ENCODE data around the gene H1-8. TPM values are rescaled to one million over a fixed set of nuclear protein-coding genes. Genes with fewer than 3 reads are reported as not detected.

H1-8 gene
- polyA plus RNA-seq, 1 experiment, result not detected

- Histone ChIP-seq H3K27me3 (ENCODE audit: control insufficient read depth, insufficient read depth, low read length) (no peaks in the 10 kb centered on the region), H3K4me3 (ENCODE audit: low read depth, low read length) (no peak overlapping the region), H3K36me3 (ENCODE audit: control insufficient read depth, insufficient read depth, low read length) (peaks cover 1% of the 10 kb centered on the region; the same call in 1 of the 2 replicates)
- CTCF ChIA-PET, result no interaction called here
- no peak for DNase-seq (ENCODE audit: low read depth)
- POLR2A ChIA-PET, result no interaction called here
- TF ChIP-seq, protein P1, sequence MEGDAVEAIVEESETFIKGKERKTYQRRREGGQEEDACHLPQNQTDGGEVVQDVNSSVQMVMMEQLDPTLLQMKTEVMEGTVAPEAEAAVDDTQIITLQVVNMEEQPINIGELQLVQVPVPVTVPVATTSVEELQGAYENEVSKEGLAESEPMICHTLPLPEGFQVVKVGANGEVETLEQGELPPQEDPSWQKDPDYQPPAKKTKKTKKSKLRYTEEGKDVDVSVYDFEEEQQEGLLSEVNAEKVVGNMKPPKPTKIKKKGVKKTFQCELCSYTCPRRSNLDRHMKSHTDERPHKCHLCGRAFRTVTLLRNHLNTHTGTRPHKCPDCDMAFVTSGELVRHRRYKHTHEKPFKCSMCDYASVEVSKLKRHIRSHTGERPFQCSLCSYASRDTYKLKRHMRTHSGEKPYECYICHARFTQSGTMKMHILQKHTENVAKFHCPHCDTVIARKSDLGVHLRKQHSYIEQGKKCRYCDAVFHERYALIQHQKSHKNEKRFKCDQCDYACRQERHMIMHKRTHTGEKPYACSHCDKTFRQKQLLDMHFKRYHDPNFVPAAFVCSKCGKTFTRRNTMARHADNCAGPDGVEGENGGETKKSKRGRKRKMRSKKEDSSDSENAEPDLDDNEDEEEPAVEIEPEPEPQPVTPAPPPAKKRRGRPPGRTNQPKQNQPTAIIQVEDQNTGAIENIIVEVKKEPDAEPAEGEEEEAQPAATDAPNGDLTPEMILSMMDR (IDR thresholded peaks at IDR 0.05; ENCODE audit: insufficient read depth, low read depth, low read length), result no peak
Measured at GRCh38 chr3:129518581-129518980, 24.4 kb upstream of the H1-8 start.

DNA sequence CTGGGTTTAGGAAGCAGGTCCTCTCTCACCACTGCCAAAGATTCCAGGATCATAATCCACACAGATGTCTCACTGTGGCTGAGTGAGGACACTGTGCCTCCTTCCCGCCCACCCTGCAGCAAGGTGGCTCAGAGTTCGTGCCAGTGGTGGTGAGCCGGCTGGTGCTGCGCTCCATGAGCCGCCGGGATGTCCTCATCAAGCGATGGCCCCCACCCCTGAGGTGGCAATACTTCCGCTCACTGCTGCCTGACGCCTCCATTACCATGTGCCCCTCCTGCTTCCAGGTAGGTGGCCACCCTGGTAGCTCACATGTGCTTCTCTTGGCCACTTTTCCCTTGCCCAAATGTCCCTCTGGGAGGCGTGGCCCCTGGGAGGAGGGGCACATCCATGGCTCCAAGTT, 23.5 kb upstream of the H1-8 start:
- TF ChIP-seq, protein P1 (IDR thresholded peaks at IDR 0.05; ENCODE audit: insufficient read depth, low read depth, low read length), result no peak
- ChIA-PET POLR2A (no interaction called here), CTCF (no interaction called here)
- Histone ChIP-seq H3K36me3 (ENCODE audit: control insufficient read depth, insufficient read depth, low read length) (peaks cover under 1% of the 10 kb centered on the region; the same call in 1 of the 2 replicates), H3K27me3 (ENCODE audit: control insufficient read depth, insufficient read depth, low read length) (no peaks in the 10 kb centered on the region), H3K4me3 (ENCODE audit: low read depth, low read length) (no peak overlapping the region)
- DNase-seq (ENCODE audit: low read depth), result no peak

DNA sequence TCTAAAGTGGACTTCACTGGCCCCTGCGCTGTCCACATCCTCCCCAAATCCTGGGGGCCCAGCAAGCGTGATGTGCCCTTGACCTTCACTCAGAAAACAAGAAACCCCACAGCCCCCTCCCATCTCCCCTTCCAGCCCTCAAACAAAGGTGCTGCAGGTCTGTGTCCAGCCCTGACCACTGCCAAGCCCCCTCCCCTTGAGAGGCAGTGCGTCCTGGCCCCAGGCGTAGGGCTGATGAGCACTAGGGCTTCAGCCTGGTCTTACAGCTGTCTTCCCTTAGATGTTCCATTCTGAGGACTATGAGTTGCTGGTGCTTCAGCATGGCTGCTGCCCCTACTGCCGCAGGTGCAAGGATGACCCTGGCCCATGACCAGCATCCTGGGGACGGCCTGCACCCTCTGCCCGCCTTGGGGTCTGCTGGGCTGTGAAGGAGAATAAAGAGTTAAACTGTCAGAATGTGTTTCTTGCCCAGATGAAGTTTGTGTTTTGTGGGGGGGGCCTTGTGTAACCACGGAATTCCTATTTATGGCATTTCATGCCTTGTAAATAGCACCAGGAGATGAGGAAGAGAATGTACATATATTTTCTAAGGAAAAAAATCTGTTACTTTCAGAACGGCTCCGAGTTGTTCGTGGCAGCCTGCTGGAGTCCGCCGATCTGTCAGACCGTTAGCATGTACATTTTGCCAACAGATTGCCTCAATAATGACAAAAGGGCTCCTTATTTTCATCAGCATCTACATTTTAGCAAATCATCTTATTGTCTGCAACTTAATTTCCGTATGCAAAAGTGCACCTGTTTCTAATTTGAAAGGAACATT, 22.9 kb upstream of the H1-8 start:
- Histone ChIP-seq H3K27me3 (ENCODE audit: control insufficient read depth, insufficient read depth, low read length) (no peaks in the 10 kb centered on the region), H3K4me3 (ENCODE audit: low read depth, low read length) (no peak overlapping the region), H3K36me3 (ENCODE audit: control insufficient read depth, insufficient read depth, low read length) (no peaks in the 10 kb centered on the region)
- ChIA-PET CTCF (no interaction called here), POLR2A (no interaction called here)
- TF ChIP-seq, protein P1 (IDR thresholded peaks at IDR 0.05; ENCODE audit: insufficient read depth, low read depth, low read length), result no peak
- DNase-seq (ENCODE audit: low read depth), result no peak

DNA sequence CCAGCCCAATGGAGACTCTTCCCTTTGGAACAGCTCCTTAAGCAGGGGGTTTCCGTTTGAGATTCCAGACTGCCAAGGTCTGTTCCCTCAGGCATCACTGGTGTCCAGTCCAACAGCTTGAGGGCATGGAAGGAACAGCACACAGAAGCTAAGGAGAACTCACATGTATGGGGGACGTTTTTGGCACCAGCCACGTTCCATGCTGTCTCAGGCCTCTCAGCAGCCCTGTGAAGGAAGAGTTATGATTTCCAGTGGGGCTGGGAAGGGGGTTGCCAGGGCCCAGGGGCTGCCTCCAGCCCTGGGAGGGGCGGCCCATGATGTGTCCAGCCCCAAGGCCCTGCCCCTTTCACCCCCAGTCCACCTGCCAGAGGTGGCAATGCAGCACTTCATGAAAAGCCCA, 22.0 kb upstream of the H1-8 start:
- ChIA-PET POLR2A (no interaction called here), CTCF (no interaction called here)
- TF ChIP-seq, protein P1 (IDR thresholded peaks at IDR 0.05; ENCODE audit: insufficient read depth, low read depth, low read length), result no peak

DNA sequence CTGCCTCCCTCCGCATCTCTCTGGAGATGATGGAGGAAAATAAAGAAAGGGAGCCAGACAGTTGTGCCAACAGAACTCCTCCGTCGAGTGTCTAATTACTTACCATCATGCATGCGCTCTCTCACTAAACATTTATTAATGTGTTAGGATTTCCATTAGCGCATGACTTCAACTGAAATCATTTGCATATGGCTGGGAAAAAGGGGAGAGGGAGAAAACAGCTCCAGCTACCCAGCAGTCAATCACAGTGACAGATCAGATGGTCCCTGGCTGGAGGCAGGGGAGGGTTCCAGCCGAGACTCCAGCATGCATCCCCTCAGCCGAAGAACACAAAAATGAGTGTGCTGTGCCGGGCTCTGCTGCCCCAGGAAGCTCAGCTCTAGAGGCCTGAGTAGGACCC, 21.4 kb upstream of the H1-8 start:
- TF ChIP-seq, protein P1 (IDR thresholded peaks at IDR 0.05; ENCODE audit: insufficient read depth, low read depth, low read length), result no peak
- Histone ChIP-seq H3K27me3 (ENCODE audit: control insufficient read depth, insufficient read depth, low read length) (no peaks in the 10 kb centered on the region), H3K4me3 (ENCODE audit: low read depth, low read length) (no peak overlapping the region), H3K36me3 (ENCODE audit: control insufficient read depth, insufficient read depth, low read length) (no peaks in the 10 kb centered on the region)
- DNase-seq (ENCODE audit: low read depth), result no peak
- ChIA-PET CTCF (interaction anchor here (1.2 kb wide), 1 partner anchor 12 kb away, joined by 3 read pairs; no protein-coding TSS in a partner anchor), POLR2A (no interaction called here)

More for the DNA sequence above, 22.0 kb upstream of the H1-8 start:
- Histone ChIP-seq H3K4me3 (ENCODE audit: low read depth, low read length) (no peak overlapping the region), H3K36me3 (ENCODE audit: control insufficient read depth, insufficient read depth, low read length) (no peaks in the 10 kb centered on the region), H3K27me3 (ENCODE audit: control insufficient read depth, insufficient read depth, low read length) (no peaks in the 10 kb centered on the region)
- no peak for DNase-seq (ENCODE audit: low read depth)
